ENCODE data around the gene EDEM1. TPM values are rescaled to one million over a fixed set of nuclear protein-coding genes. Genes with fewer than 3 reads are reported as not detected.

EDEM1 gene
- 100 to 1,000 TPM; 115 to 118 TPM for total RNA-seq

GRCh38 chr3:5187156-5187919 is at the start of gene EDEM1:
Gene EDEM1 (plus strand): TSS chr3:5187707. CDS start chr3:5187806, 99 bp downstream.

Small RNAs within 50 kb of the gene (microRNA-seq; reads per million reads assigned to microRNA genes)
- not detected for gene MIR4790 (ENCODE audit: borderline microRNAs expressed, borderline replicate concordance)

Other genes with a start within 250 kb of the EDEM1 start
- gene BHLHE40, start 208.3 kb upstream of the EDEM1 start, total RNA-seq = 100 to 1,000 TPM; 207 to 214 TPM
- gene ARL8B, start 65.4 kb upstream of the EDEM1 start, total RNA-seq = 10 to 100 TPM; 40.5 to 41.8 TPM